HG02970 (cell line): ENCODE results near the gene MAD1L1.

Experiments
- ATAC-seq: cut with Tn5 transposase; IDR thresholded peaks from one replicate; pipeline ENCODE4 v1.9.1; 2021; ENCODE audit warnings: mild to moderate bottlenecking, moderate library complexity, moderate number of reproducible peaks; ENCODE audit not compliant: unreplicated experiment, low FRiP score

Gene MAD1L1

DNA sequence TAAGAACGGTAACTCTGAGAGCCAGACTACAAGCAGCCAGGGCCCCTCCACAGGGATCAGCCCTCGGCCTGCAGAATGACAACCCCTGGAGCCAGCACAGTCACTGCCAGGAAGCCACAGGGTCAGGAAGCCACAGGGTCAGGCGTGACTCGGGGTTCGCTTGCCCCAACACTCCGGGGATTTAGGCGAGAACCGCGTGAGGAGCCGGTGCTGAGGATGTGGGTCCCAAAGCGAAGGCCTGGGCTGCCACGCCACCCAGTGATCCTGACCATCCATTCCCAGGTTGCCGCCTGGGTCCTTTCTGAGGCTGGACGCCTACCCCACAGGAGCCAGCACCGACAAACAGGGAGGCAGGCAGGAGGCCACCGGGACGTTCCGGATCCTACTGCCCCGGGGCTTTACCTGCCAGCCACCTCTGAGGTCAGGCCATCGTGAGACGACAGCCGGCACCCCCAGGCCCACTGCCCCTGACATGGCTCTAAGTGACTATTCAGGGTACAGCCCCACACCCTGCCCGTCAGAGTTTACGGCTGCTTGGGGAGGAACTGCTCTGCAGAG, 334.0 kb downstream of the MAD1L1 start:
- ATAC-seq = no peak

- ATAC-seq = no peak
These were observed 334.7 kb downstream of the MAD1L1 start for GRCh38 chr7:1897861-1898627.

- no peak for ATAC-seq
These were observed 335.5 kb downstream of the MAD1L1 start for GRCh38 chr7:1897076-1897860.

- no peak for ATAC-seq
These were observed 336.9 kb downstream of the MAD1L1 start for GRCh38 chr7:1895664-1896515.

DNA sequence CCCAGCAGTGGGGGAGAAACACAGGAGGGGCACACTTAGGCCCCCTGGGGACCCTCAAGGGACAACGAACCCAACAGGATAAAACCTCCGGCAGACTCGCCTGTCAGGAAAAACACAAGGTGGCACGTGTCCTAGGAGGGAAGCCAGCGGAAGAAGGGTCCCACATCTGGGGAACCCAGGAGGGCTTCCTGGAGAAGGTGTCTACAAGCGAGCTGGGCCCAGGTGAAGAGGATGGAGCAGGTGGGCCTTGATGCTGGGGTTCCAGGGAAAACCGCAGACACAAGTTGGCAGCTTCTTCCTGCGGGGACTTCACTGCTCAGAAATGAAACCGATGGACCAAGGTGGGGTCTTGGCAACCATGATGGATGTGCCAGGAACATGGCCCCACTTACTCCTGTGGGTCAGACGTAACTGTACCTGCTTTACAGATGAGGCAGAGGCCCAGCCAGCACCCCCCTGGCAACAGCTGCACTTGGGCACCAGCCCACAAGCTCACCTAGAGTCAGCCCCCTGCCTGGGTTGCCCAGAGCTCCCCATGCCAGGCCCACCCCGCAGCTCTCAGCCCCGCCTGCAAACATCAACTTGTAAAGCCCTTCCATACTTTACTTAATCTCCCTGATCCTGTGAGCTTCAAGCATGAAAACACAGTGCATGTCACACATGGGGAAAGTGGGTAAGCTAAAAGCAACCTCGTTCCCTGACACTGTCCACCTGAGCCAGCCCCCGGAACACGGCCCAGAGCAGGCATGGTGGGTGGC, 337.7 kb downstream of the MAD1L1 start:
- ATAC-seq = no peak

- ATAC-seq = no peak
These were observed 338.3 kb downstream of the MAD1L1 start for GRCh38 chr7:1894313-1894900.

DNA sequence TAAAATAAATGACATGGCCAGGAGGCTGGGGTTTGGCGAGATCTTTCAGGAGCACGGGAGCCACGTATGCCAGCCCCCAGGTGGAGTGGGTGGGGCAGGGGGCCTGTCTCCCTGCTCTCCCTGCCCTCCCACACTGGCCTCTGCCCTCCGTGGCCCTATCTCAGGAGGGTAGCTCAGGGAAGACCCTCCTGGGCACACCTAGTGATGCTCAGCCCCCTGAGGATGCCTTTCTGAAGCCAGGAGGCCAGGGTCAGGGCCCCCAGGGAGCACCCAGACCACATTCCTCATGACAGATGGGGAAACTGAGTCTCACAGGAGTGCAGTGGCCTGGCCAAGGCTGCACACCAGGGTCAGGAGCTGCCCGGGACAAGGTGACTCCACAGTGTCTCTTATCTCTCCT, 339.3 kb downstream of the MAD1L1 start:
- no peak for ATAC-seq

DNA sequence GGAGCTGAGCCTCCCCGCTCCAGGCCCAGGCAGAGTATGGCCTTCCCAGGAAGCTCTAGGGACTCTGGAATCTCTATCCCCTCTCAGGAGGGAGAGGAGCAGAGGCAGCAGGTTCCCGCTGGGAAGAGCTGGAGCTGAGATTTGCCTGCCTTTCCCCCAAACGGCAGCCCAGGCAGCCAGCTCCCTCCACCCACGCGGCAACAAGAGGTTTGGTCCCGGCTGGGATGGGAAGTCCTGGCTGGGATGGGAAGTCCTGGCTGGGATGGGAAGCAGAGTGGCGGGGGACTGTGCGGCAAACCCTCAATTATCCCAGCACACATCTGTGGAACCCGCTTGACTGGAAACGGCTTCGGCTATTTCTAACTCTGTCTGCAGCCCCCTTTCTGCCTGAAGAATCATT, 339.7 kb downstream of the MAD1L1 start:
- ATAC-seq = no peak

DNA sequence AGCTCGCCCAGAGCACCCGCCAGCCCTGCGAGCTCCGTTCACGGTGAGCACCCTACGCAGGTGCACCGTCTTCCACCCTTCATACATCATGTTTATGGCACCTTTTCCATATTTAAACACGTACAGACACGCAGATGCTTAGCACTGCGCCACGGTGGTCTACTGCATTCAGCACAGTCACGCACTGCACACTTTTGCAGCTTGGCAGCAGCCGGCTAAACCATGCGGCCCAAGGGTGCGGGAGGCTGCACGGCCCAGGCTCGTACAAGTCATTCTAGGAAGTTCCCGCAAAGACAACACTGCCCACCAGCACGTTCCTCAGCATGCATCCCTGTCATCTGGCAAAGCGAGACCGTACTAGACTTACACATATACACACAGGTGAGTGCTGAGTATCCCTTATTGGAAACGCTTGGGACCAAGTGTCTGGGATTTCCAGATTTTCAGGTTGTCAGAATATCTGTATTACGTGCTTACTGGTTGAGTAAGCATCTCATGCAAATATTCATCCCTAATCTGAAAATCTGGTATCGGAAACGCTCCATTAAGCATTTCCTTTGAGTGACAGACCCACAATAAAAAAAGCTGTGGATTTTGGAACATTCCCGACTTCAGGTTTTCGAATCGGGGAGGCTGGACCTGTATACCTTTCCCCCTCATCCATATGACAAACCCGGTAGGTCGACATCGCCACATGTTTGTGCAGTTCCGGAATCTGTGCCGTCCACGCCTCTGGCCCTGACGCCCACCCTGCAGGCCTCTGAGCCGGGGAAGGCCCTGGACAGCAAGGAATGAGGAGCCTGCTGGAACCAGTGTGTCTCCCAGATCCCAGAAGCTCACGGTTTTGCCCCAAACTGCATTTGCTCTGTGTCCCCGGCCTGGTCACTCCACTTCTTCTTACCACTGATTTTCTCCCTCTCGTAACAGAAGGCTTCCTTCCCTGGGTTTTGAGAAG, 340.5 kb downstream of the MAD1L1 start:
- ATAC-seq = no peak

GRCh38 chr7:1890289-1891235, 342.2 kb downstream of the MAD1L1 start:
- no peak for ATAC-seq

GRCh38 chr7:1889556-1890181, 343.1 kb downstream of the MAD1L1 start:
- no peak for ATAC-seq

DNA sequence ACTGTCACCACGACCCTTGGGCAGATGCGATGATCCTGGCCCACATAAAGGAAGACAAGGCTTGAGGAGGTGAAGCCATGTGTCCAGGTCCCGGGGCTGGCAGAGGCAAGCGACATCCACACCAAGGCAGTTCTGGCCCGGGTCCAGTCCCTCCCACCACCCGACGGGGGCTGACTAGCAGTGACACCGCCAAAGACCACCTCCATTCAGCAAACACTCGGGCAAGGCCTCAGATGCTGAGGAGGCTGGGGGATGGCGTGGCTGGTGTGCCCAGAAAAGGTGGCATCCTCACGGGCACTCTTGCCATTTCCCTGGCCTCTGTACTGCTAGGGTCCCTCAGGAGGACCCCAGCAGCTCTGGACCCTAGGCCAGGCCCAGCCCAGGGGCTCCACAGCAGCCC, 343.7 kb downstream of the MAD1L1 start:
- no peak for ATAC-seq

DNA sequence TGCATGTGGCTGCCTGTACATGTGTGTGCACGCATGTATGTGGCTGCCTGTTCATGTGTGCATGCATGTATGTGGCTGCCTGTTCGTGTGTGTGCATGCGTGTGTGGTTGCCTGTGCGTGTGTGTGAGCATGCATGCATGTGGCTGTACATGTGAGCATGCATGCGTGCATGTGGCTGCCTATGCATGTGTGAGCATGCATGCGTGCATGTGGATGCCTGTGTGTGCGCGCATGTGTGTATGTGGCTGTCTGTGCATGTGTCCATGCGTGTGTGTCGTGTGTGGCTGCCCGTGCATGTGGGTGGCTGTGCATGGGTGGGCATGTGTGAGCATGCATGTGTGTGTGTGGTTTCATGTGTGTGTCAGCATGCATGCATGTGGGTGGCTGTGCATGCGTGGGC, 344.3 kb downstream of the MAD1L1 start:
- ATAC-seq = no peak

DNA sequence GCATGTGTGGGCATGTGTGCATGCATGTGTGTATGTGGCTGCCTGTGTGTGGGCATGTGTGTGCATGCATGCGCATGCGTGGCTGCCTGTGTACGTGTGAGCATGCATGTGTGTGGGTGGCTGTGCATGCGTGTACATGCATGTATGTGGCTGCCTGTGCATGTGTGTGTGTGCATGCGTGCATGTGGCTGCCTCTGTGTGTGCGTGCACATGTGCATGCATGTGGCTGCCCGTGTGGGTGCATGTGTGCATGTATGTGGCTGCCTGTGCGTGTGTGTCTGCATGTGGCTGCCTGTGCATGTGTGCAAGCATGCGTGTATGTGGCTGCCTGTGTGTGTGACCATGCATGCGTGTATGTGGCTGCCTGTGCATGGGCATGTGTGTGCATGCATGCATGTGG, 345.5 kb downstream of the MAD1L1 start:
- ATAC-seq = no peak

- no peak for ATAC-seq
These were observed 346.2 kb downstream of the MAD1L1 start for GRCh38 chr7:1886361-1887064.

- ATAC-seq = no peak
These were observed 347.1 kb downstream of the MAD1L1 start for GRCh38 chr7:1885465-1886226.
